NCI-H524 treated with DMSO at 0.1 percent for 48 hours (cell line): ENCODE data around the gene SFTA2.
"Not testable (repeated sequence)": the region's sequence is repeated elsewhere in the genome, so short reads cannot be mapped to it uniquely, and the experiment has no call there.

Experiments
- DNase-seq: peaks from one replicate; lab custom pipeline; 2025; lab: John Stamatoyannopoulos, UW

The SFTA2 gene

DNA sequence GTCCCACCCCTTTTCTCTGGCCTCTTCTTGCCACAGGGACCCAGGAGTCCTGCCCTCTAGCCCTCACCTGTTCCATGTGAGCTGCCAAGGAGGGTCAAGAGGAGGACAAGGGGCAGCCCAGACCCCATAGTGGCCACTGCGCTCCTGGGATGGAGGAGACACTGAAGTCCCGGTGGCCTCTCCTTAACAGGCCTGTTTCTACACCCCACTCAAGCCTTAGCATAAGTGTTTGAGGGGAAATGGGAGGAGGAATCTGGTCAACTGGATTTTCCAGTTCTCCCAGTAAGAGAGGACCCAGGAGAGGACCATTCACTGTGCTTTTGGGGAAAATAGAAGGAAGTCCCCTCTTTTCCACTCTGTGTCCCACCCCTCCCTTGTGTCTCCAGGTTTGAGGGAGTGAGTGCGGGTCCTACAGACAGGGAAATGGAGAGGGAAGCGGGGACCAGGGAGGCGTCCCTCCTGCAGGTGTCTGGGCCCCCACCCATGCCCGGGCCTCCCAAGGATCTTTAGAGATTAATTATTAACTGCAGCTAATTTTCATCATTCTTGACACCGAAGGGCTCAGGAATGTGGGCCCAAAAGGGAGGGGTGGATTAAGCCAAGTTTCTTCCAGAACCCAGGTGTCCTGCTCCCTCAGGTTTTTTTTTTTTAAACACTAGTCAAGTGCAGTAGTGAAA lies at the start of gene SFTA2:
Gene SFTA2 (minus strand): TSS at position 202 of the 677 bp plus-strand sequence. CDS start 74 bp downstream, at position 128.
- DNase-seq: no peak

- DNase-seq: no peak
Observed at GRCh38 chr6:30979690-30980089, 47.7 kb upstream of the SFTA2 start.

DNA sequence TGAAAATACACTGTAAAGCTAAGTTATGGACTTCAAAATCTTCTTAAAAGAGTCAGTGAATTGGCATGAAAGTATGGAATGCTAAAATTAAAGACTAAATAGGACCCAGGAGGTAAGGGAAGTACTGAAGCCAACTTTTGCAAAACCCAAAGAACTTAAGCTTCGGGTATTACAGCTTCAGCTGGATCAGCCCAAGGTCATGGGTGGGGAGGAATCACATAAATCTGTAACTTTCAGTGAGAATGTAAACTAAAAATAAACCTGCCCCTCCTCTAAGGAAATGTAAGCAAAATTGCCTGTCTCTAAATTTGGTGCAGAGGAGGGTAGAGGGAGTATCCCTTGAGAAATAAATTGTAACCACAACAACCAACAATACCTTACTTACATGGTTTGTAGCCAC lies 47.2 kb upstream of the SFTA2 start:
- no peak for DNase-seq

DNA sequence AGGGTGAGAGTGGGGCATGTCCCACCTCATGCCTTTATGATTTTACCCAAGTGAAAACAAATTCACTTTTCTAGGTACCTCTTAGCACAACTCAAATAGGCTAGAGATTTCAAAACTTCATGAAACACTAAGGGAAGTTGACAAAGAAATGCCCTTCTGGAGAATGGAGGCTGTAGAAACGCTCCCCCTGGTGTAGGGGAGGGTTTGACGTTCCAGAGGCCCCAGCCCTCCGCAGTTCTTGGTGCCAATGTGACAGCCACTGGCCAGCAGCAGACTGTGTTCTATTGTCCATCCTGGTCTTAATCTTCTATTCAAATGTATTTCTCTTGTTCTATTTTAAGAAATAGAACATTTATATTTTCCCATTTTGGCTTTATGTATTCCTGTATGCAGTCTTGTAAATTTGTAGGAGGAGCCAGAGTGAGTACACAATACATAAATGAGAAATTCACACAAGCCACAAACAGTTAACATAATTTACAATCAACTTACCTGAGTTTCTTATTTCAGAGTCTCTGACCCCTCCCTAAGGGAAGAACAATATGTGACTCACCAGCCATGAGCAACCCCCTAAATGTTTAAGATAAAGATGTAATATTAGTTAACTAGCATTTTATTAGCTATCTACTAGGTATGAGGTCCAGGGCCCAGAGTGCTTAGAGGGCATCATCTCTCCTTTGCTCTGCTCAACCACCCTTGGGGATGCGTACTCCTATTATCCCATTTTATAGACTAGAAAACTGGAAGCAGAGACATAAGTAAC lies 42.7 kb upstream of the SFTA2 start:
- no peak for DNase-seq

DNA sequence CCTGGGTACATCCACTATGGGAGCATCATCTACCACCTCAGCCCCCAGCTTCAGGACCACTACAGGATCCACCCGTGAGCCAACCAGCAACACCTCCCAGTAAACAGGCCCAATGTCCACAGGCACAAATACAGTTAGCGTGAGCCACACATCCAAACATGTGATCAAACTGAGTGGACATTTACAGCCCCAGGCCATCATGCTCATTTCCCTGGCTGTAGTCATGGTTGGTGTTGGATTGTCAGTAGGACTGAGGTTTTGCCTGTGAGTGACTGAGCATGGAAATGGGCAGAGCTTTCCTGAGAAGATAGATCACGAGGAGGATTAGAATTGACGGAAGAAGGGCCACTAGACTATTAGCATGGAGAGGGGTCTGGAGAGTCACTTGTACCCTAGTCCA lies 40.8 kb upstream of the SFTA2 start:
- no peak for DNase-seq

GRCh38 chr6:30970946-30971345 lies 39.0 kb upstream of the SFTA2 start:
- no peak for DNase-seq

DNA sequence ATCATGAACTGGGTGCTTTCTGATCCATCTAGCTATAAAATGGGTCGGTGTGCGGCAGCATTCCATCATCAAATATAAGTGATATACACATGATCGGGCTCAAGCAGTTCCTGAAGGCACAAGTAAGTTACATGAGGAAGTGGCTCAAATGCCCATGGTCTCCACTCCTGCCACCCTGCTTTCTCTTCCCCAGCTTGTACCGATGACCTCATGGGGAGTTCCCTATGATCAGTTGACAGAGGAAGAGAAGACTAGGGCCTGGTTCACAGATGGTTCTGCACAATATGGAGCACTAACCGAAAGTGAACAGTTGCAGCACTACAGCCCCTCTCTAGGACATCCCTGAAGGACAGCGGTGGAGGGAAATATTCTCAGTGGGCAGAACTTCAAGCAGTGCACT lies 37.2 kb upstream of the SFTA2 start:
- not testable (repeated sequence) for DNase-seq

GRCh38 chr6:30966154-30966553 lies 34.2 kb upstream of the SFTA2 start:
- DNase-seq: no peak

DNA sequence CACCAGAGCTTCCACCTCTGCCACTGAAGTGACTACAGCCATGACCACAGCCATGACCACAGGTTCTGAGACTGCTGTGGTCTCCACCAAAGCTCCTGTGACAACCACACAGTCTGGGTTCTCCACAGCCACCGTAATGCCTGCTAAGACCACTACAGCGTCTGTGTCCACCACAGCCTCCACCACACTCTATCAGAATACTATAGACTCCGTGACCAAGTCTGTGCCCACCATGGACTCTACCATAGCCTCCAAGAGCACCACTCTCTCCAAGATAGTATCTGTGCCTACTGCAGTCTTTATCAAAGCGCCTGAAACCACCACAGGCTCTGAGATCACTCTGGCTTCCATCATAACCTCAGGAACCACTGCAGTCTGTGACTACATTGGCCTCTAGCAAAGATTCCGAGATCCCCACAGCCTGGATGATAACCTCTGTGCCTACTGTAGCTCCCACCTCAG lies 33.2 kb upstream of the SFTA2 start:
- no peak for DNase-seq

- DNase-seq: no peak
Observed at GRCh38 chr6:30964075-30964474, 32.1 kb upstream of the SFTA2 start.

DNA sequence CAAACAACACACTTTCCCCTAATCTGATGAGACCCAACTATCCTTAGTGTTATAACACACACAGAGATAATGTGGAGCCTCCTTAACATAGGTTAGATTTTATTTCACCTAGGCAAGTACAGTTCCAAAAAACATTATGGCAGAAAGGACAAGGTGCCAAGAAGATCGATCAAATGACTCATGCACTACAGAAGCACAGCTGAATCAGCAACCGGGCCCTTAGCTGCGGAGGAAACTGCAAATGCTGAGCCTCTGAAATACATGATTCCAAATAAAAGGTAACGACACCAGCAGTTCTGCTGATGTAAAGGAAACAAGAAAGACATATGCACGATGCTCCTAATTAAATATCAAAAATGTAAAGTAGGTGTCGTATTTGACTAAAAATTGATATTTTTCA lies 31.7 kb upstream of the SFTA2 start:
- DNase-seq: no peak

DNA sequence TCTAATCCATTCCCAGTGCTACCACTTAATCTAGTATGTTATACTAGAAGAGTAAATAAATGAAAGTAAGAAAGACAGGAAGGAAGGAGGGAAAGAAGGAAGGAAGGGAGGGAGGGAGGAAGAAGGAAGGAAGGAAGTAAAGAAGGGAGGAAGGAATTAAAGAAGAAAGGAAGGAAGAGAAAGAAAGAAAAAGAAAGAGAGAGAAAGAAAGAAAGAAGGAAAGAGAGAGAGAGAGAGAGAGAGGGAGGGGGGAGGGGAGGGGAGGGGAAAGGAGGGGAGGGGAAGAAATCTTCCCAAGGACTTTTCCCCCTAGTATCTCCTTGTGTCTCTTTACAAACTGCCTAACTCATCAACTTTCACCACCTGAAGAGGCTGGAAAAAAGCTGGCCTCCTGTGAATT lies 30.7 kb upstream of the SFTA2 start:
- no peak for DNase-seq

- DNase-seq: no peak
Observed at GRCh38 chr6:30960907-30961673, 29.1 kb upstream of the SFTA2 start.

- DNase-seq: no peak
Observed at GRCh38 chr6:30957716-30958115, 25.7 kb upstream of the SFTA2 start.

- DNase-seq: no peak
Observed at GRCh38 chr6:30955367-30956042, 23.5 kb upstream of the SFTA2 start.

- DNase-seq: no peak
Observed at GRCh38 chr6:30954631-30955366, 22.8 kb upstream of the SFTA2 start.

DNA sequence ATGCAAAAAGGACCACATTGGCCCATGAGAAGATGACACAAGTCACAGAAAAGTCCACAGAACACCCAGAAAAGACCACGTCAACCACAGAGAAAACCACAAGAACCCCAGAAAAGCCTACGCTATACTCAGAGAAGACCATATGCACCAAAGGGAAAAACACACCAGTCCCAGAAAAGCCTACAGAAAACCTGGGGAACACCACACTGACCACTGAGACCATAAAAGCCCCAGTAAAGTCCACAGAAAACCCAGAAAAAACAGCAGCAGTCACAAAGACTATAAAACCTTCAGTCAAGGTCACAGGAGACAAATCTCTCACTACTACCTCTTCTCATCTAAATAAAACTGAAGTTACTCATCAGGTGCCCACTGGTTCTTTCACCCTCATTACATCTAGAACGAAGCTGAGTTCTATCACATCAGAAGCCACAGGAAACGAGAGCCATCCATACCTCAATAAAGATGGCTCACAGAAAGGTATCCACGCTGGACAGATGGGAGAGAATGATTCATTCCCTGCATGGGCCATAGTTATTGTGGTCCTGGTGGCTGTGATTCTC lies 20.0 kb upstream of the SFTA2 start:
- DNase-seq: no peak

DNA sequence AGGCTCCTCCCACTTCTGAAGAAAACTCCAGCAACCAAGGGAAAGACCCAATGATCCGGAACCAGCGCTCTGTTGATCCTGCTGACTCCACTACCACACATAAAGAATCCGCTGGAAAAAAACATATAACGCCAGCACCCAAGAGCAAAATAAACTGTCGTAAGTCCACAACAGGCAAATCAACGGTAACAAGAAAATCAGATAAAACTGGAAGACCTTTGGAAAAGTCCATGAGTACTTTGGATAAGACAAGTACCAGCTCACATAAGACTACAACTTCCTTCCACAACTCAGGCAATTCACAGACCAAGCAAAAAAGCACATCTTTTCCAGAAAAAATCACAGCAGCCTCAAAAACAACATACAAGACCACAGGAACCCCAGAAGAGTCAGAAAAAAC lies 16.8 kb upstream of the SFTA2 start:
- DNase-seq: no peak

DNA sequence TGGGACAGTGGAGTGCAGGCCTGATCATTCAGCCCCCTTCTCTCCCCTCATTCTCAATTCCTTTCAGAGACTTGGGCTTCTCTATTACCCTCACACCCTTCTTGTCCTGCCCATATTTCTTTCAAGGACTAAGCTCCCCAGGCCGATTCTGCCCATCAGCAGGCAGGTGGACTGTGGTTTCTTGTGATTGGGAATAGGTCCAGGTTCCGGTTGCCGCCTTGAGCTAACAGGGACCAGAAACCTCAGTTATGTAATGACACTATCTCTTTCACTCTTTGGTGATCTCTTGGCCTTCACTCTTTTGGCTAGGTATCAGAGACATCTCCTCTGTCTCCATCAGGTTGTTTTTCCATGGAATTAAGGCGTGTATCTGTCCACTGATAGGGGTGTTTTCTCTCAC lies 15.3 kb upstream of the SFTA2 start:
- no peak for DNase-seq

- DNase-seq: no peak
Observed at GRCh38 chr6:30945281-30945680, 13.3 kb upstream of the SFTA2 start.

- no peak for DNase-seq
Observed at GRCh38 chr6:30944051-30944450, 12.1 kb upstream of the SFTA2 start.
